NB4 (cell line): ENCODE data around the gene DMXL2.

ENCODE experiments used
- DNase-seq: peaks from one replicate; pipeline ENCODE4 v3.0.0; 2010; ENCODE audit warnings: low read depth
- H3K4me3 ChIP-seq: one replicate; pipeline ENCODE4 v1.5.1; 2011; ENCODE audit warnings: mild to moderate bottlenecking, low read depth, low read length, moderate library complexity
- MYC ChIP-seq: IDR thresholded peaks from 2 replicates; pipeline ENCODE4 v1.6.1; 2011; ENCODE audit warnings: low read depth, low read length
- POLR2A ChIP-seq: IDR thresholded peaks from 2 replicates; pipeline ENCODE4 v1.6.1; 2011; ENCODE audit warnings: mild to moderate bottlenecking; ENCODE audit not compliant: insufficient read length; ENCODE audit errors: extremely low read depth
- TF ChIP-seq, protein P1 (sequence below): IDR thresholded peaks from one replicate; pipeline ENCODE4 v1.5.1; 2012; ENCODE audit warnings: low read depth, low read length
- TF ChIP-seq, protein P2 (sequence below): IDR thresholded peaks from 2 replicates; pipeline ENCODE4 v1.6.1; 2011; ENCODE audit warnings: low read depth, low read length

Gene DMXL2

DNA sequence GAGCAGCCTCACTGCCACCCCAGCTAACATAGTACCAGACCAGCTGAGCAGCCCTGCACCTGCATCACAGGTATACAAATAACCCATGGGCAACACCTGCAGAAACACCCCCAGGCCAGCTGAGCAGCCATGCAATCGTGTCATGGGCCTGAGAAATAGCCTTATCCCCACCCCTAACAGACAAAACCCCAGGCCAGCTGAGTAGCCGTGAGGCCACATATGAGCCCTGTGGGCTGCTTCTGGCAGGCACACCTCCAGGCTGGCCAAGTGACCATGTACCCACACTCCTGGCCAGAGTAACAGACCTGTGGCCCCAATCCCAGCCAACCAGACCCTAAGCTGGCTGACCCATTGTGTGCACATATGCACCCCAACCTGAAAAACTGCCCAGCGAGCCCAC, 138.6 kb downstream of the DMXL2 start:
- TF ChIP-seq POLR2A (no peak), MYC (no peak)
- TF ChIP-seq, protein P1, sequence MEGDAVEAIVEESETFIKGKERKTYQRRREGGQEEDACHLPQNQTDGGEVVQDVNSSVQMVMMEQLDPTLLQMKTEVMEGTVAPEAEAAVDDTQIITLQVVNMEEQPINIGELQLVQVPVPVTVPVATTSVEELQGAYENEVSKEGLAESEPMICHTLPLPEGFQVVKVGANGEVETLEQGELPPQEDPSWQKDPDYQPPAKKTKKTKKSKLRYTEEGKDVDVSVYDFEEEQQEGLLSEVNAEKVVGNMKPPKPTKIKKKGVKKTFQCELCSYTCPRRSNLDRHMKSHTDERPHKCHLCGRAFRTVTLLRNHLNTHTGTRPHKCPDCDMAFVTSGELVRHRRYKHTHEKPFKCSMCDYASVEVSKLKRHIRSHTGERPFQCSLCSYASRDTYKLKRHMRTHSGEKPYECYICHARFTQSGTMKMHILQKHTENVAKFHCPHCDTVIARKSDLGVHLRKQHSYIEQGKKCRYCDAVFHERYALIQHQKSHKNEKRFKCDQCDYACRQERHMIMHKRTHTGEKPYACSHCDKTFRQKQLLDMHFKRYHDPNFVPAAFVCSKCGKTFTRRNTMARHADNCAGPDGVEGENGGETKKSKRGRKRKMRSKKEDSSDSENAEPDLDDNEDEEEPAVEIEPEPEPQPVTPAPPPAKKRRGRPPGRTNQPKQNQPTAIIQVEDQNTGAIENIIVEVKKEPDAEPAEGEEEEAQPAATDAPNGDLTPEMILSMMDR, result no peak
- TF ChIP-seq, protein P2, sequence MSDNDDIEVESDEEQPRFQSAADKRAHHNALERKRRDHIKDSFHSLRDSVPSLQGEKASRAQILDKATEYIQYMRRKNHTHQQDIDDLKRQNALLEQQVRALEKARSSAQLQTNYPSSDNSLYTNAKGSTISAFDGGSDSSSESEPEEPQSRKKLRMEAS, result no peak
- no peak overlapping the region for H3K4me3 ChIP-seq
- no peak for DNase-seq

DNA sequence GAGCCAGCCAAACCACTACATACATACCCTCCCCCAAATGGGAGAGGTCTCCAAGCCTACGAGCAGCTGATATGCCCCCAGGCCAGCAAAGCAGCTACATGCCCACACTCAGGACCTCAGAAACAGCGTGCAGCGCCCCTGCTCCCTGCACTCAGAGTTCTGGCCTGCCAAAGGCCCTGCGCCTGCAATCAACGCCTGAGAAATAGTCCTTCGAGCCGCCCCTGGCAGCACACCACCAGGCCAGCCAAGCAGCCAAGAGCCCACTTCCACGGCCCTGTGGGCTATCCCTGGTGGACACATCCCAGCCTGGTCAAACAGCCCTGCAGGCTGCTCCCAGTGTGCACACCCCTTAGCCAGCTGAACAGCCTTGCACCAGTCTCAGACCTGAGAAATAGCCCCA, 139.1 kb downstream of the DMXL2 start:
- TF ChIP-seq, protein P2, result no peak
- TF ChIP-seq, protein P1, result no peak
- no peak for TF ChIP-seq POLR2A
- TF ChIP-seq MYC, result no peak
- no peak overlapping the region for H3K4me3 ChIP-seq
- DNase-seq, result no peak

DNA sequence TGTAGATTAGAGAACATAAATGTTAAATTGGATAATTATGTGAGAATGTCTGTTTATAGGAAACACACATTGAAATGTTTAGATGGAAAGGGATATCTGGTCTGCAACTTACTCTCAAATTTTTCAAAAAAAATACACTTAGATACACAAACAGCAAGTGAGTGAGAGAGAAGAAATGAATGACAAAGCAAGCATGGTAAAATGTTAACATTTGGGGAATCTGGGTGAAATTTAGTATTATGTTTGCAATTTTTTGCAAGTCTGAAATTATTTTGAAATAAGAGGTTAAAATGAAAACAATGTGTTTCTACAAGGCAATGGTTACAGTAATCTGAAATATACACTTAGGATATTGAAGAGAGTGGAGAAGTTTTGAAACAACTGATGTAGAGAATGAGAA, 146.8 kb downstream of the DMXL2 start:
- DNase-seq, result no peak
- no peak overlapping the region for H3K4me3 ChIP-seq
- TF ChIP-seq, protein P1, result no peak
- TF ChIP-seq MYC (no peak), POLR2A (no peak)
- TF ChIP-seq, protein P2, result no peak

DNA sequence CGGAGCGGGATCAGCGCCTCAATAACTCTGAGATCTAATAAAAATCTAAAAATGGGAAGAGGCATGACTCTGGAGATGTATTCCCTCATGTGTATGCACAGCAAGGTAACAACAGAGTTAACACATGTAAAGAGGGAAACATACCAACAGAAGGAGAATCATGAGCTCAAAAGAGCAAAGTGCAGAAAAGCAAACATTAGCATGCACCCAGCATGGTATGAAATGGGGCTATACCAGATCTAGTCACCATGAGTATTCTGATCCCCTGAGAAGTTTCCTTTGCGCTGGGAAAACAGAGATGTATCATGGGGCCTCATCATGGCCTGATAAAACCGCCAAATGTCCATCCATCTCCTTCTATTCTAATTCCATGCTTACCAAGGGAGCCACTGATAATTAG, 152.1 kb downstream of the DMXL2 start:
- no peak overlapping the region for H3K4me3 ChIP-seq
- DNase-seq, result no peak
- TF ChIP-seq, protein P1, result no peak
- TF ChIP-seq POLR2A (no peak), MYC (no peak)
- TF ChIP-seq, protein P2, result no peak

DNA sequence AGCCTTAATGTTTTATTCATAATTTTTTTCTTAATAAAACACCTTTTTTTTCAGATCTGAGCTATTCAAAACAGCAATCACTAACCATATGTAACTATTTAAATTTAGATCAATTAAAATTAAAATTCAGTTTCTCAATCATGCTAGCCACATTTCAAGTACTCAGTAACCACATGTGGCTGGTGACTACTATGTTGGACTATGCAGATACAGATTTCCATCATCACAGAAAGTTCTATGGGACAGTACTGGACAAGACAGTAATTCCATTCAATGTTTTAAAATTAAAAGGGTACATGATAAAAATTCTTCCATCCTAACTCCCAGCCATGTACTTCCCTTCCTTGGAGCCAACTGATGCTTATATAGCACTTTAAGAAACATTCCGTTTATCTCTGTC, 161.8 kb downstream of the DMXL2 start:
- no peak for DNase-seq
- no peak for TF ChIP-seq POLR2A
- no peak for TF ChIP-seq MYC
- TF ChIP-seq, protein P1, result no peak
- TF ChIP-seq, protein P2, result no peak
- no peak overlapping the region for H3K4me3 ChIP-seq

DNA sequence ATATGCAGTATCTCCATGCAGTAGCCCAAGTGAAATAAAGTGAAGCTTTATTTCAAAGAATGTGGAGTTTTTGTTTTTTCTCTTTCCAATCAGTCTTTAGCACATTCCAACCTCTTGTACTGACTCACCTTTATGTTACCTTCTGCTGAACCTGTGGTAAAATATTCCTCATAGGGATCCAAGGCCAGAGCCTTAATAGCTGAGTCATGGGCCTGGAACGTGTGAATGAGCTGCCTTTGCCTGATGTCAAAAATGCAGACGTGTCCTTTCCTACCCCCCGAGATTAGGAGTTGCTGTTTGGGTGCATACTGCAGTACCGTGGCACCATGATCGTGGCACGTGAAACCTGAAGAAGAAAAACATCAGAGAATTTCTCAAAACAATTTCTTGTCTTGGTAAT, 172.6 kb downstream of the DMXL2 start:
- H3K4me3 ChIP-seq, result no peak overlapping the region
- DNase-seq, result no peak
- TF ChIP-seq MYC, result no peak
- TF ChIP-seq, protein P2, result no peak
- TF ChIP-seq POLR2A, result no peak
- TF ChIP-seq, protein P1, result no peak
